ENCODE measurements around the gene TERT. TPM values are rescaled to one million over a fixed set of nuclear protein-coding genes. Genes with fewer than 3 reads are reported as not detected.
A peak's percentile ranks its signal among the peaks of the same experiment; 100 is the strongest.

TERT gene
- total and polyA plus RNA-seq, 12 donors = not detected

- no peaks in the 10 kb centered on the region for H3K9me3 ChIP-seq
- H3K27me3 ChIP-seq = peaks cover 0 to 77% (median 8%) of the 10 kb centered on the region in 7 donors
- 76 to 79% methylated on average over 49 of the region's 49 CpGs for whole genome bisulfite sequencing, 2 donors
- TF ChIP-seq, protein P1, sequence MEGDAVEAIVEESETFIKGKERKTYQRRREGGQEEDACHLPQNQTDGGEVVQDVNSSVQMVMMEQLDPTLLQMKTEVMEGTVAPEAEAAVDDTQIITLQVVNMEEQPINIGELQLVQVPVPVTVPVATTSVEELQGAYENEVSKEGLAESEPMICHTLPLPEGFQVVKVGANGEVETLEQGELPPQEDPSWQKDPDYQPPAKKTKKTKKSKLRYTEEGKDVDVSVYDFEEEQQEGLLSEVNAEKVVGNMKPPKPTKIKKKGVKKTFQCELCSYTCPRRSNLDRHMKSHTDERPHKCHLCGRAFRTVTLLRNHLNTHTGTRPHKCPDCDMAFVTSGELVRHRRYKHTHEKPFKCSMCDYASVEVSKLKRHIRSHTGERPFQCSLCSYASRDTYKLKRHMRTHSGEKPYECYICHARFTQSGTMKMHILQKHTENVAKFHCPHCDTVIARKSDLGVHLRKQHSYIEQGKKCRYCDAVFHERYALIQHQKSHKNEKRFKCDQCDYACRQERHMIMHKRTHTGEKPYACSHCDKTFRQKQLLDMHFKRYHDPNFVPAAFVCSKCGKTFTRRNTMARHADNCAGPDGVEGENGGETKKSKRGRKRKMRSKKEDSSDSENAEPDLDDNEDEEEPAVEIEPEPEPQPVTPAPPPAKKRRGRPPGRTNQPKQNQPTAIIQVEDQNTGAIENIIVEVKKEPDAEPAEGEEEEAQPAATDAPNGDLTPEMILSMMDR (IDR thresholded peaks at IDR 0.05) = no peak
- H3K4me3 ChIP-seq = no peak overlapping the region
- H3K4me1 ChIP-seq = no peaks in the 10 kb centered on the region
- intact Hi-C loops (cut with DNase I) = no loop called here
- no peaks in the 10 kb centered on the region for H3K36me3 ChIP-seq
- H3K27ac ChIP-seq = no peak overlapping the region
- DNase-seq = peak in 1 of 2 donors; percentile 7
- ATAC-seq = no peak
Measured at GRCh38 chr5:1206521-1207412, 88.1 kb downstream of the TERT start.

DNA sequence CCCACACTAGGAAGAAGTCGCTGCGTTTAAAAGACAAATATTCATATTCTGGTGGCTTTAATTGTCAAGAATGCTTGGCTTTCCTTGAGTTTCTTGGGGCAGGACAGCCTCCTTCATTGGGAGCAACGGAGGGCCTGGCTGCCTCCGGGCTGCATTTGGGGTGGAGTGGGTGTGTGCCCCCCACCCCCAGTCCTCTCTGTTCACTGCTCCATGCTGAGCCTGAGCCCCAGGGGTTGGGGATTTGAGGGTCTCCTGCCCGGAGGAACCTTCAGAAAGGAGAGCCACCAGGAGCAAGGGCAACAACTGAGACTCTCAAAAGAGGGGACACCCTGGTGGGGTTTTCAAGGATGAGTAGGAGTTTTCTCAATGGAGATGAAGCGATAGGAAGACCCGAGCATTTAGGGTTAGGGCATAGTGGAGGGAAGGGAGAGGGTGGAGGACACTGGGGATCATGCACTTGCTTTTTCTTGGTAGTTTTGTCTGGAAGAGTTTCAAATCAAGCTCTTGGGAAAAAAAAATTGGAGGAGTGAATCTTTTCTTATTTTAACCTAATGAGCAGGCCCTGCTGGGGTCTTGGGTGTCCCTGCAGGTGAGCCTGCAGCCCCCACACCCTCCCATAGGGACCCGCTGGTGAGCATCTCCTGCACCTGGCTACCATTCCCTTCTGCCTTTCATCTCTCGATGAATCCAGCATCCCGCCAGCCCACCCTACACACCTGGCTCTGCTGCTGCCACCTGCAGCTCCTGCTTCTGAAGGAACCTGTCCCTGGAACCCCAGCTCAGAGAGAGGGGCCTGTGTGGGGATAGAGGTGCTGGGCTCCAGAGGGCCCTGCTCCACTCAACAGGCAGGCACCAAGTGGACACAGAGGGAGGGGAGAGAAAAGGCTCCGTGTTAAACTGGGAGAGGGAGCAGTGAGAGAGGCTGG is 89.3 kb downstream of the TERT start:
- intact Hi-C loops (cut with DNase I) = no loop called here
- WGBS, 2 donors = 69 to 84% methylated on average over 10 to 11 of the region's 11 CpGs
- no peaks in the 10 kb centered on the region for H3K9me3 ChIP-seq
- TF ChIP-seq, protein P1 (IDR thresholded peaks at IDR 0.05) = no peak
- H3K27ac ChIP-seq = no peak overlapping the region
- ATAC-seq (no peak), DNase-seq (no peak)
- no peak overlapping the region for H3K4me3 ChIP-seq
- peaks cover 0 to 87% (median 20%) of the 10 kb centered on the region in 7 donors for H3K27me3 ChIP-seq
- no peaks in the 10 kb centered on the region for H3K4me1 ChIP-seq
- H3K36me3 ChIP-seq = no peaks in the 10 kb centered on the region

DNA sequence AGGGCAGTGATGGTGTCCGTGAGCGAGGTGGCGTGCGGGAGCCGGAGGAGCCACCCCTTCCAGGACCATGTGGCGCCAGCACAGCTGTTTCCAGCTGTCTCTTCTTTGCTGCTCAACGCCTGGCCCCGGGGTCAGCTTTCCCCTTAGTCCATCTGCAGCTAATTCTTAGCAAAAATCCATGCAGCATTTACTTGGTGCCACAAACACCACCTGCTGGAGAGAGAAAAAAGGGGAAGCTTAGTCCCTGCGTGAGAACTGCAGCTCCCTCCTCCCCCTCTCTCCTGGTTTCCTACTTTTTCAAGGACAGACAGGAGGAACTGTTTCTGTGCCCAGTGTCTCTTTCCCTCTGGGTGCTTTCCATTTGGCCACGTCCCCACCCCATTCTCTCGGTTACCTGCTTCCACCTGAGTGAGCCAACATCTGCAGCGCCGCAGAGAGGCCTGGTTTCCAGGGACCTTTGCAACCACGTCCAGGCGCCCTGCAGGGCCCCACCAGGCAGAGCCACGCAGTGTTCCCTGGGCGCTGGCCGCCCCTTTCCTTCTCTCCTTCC is 90.1 kb downstream of the TERT start:
- H3K27me3 ChIP-seq = peaks cover 0 to 90% (median 28%) of the 10 kb centered on the region in 7 donors
- TF ChIP-seq, protein P1 (IDR thresholded peaks at IDR 0.05) = peak in 3 of 9 donors; percentile 7 to 23 (median 17)
- ATAC-seq (peak in 3 of 8 donors; percentile 33 to 70 (median 37)), DNase-seq (peak in 1 of 2 donors; percentile 6)
- intact Hi-C loops (cut with DNase I) = no loop called here
- WGBS, 2 donors = 37 to 38% methylated on average over 18 of the region's 18 CpGs
- H3K36me3 ChIP-seq = no peaks in the 10 kb centered on the region
- H3K9me3 ChIP-seq = no peaks in the 10 kb centered on the region
- H3K27ac ChIP-seq = no peak overlapping the region
- H3K4me3 ChIP-seq = no peak overlapping the region
- no peaks in the 10 kb centered on the region for H3K4me1 ChIP-seq

Measured in heart right ventricle (tissue), 16 donors.